Ectodermal cell (in vitro differentiated cells): ENCODE results near the gene WNT4.

Experiments
- H3K27ac ChIP-seq: 2 replicates; pipeline ENCODE4 v1.7.0; 2013; ENCODE audit warnings: mild to moderate bottlenecking, low read depth, low read length; ENCODE audit not compliant: insufficient read depth, poor library complexity, severe bottlenecking
- H3K27me3 ChIP-seq: 2 replicates; pipeline ENCODE4 v1.7.0; 2013; ENCODE audit warnings: mild to moderate bottlenecking, low read length; ENCODE audit not compliant: insufficient read depth, control insufficient read depth, poor library complexity, severe bottlenecking
- H3K36me3 ChIP-seq: one replicate; pipeline ENCODE4 v1.7.0; 2013; ENCODE audit warnings: low read length; ENCODE audit not compliant: control insufficient read depth, insufficient read depth
- H3K4me1 ChIP-seq: one replicate; pipeline ENCODE4 v1.7.0; 2013; ENCODE audit warnings: low read length; ENCODE audit not compliant: control insufficient read depth, insufficient read depth
- H3K4me3 ChIP-seq: 2 replicates; pipeline ENCODE4 v1.7.0; 2013; ENCODE audit warnings: low read depth, low read length, control low read depth; ENCODE audit not compliant: insufficient read depth
- H3K9me3 ChIP-seq: 2 replicates; pipeline ENCODE4 v1.7.0; 2013; ENCODE audit warnings: mild to moderate bottlenecking, low read length, moderate library complexity; ENCODE audit not compliant: control insufficient read depth
- WGBS, 2 experiments: methylation state at CpG; one replicate each; pipeline ENCODE4 v1.1.7; 2013; ENCODE audit warnings: missing lambda C conversion rate in 2 of 2; 5-methylcytosine and 5-hydroxymethylcytosine counted together

Gene WNT4

GRCh38 chr1:22121421-22121911 lies 21.4 kb downstream of the WNT4 start:
- no peak overlapping the region for H3K4me3 ChIP-seq
- H3K27ac ChIP-seq, result no peak overlapping the region
- H3K4me1 ChIP-seq, result peaks cover 21% of the 10 kb centered on the region
- H3K27me3 ChIP-seq, result no peaks in the 10 kb centered on the region
- 53 to 59% methylated on average over 15 of the region's 15 CpGs for WGBS, 2 experiments
- no peaks in the 10 kb centered on the region for H3K9me3 ChIP-seq
- no peaks in the 10 kb centered on the region for H3K36me3 ChIP-seq

- WGBS, 2 experiments, result 94% methylated on average over 11 of the region's 11 CpGs
- no peak overlapping the region for H3K4me3 ChIP-seq
- peaks cover 25% of the 10 kb centered on the region for H3K4me1 ChIP-seq
- no peak overlapping the region for H3K27ac ChIP-seq
- no peaks in the 10 kb centered on the region for H3K36me3 ChIP-seq
- H3K27me3 ChIP-seq, result no peaks in the 10 kb centered on the region
- H3K9me3 ChIP-seq, result no peaks in the 10 kb centered on the region
These were observed 22.5 kb downstream of the WNT4 start for GRCh38 chr1:22120469-22120790.

- no peaks in the 10 kb centered on the region for H3K36me3 ChIP-seq
- no peak overlapping the region for H3K27ac ChIP-seq
- H3K4me3 ChIP-seq, result no peak overlapping the region
These were observed 23.1 kb downstream of the WNT4 start for GRCh38 chr1:22119626-22120468.

GRCh38 chr1:22118291-22118992 lies 24.5 kb downstream of the WNT4 start:
- no peak overlapping the region for H3K4me3 ChIP-seq
- no peaks in the 10 kb centered on the region for H3K9me3 ChIP-seq
- H3K27me3 ChIP-seq, result no peaks in the 10 kb centered on the region
- no peak overlapping the region for H3K27ac ChIP-seq
- no peaks in the 10 kb centered on the region for H3K36me3 ChIP-seq
- WGBS, 2 experiments, result 83% methylated on average over 8 of the region's 8 CpGs
- peaks cover 32% of the 10 kb centered on the region for H3K4me1 ChIP-seq

More at GRCh38 chr1:22119626-22120468, 23.1 kb downstream of the WNT4 start:
- Histone ChIP-seq H3K9me3 (no peaks in the 10 kb centered on the region), H3K4me1 (peaks cover 29% of the 10 kb centered on the region), H3K27me3 (no peaks in the 10 kb centered on the region)
- WGBS, 2 experiments, result 96 to 97% methylated on average over 43 to 44 of the region's 44 CpGs

DNA sequence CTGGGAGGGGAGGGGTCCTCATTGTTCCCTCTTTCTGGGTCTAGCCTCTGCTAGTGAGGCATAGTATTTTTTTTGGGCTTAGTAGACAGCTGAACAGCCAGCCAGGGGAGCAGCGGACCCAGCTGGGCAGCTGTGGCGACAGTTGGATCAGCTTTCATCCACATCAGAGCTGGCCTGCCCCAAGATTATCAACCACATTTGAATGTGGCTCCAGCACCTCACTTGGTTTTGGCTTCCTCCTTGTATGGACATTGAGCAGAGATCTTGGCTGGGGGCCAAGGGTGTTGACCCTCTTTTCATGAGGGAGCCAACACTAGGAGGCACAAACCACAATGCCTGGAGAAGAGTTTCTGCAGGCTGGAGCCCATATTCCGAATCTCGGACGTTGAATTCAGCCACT lies 25.0 kb downstream of the WNT4 start:
- no peak overlapping the region for H3K4me3 ChIP-seq
- H3K9me3 ChIP-seq, result no peaks in the 10 kb centered on the region
- H3K27ac ChIP-seq, result no peak overlapping the region
- peaks cover 31% of the 10 kb centered on the region for H3K4me1 ChIP-seq
- H3K36me3 ChIP-seq, result no peaks in the 10 kb centered on the region
- no peaks in the 10 kb centered on the region for H3K27me3 ChIP-seq
- WGBS, 2 experiments, result 94% methylated on average over 5 of the region's 5 CpGs

DNA sequence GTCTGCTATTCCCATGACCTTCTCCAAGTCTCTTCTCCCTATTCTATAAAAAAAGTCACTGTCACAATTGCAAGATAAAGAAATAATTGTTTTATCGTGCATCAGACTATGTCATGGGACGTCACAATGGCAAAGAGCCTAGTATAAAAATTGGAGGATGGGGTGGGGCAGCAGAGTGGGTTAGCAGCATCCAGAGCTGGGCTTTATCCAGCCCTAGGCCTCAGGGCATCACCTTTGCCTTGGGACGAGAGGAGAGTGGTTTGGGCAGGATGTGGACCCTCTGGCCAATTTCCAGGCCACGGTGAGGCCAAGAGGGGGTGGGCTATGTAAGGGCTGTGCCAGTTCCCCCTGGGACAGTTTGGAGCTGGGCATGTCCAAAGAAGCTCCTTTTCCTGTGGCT lies 25.7 kb downstream of the WNT4 start:
- H3K27ac ChIP-seq, result no peak overlapping the region
- H3K4me1 ChIP-seq, result peaks cover 29% of the 10 kb centered on the region
- no peaks in the 10 kb centered on the region for H3K9me3 ChIP-seq
- no peaks in the 10 kb centered on the region for H3K27me3 ChIP-seq
- H3K4me3 ChIP-seq, result no peak overlapping the region
- WGBS, 2 experiments, result 95 to 96% methylated on average over 4 of the region's 4 CpGs
- no peaks in the 10 kb centered on the region for H3K36me3 ChIP-seq

GRCh38 chr1:22115286-22115685 lies 27.6 kb downstream of the WNT4 start:
- Histone ChIP-seq H3K9me3 (no peaks in the 10 kb centered on the region), H3K4me1 (peaks cover 17% of the 10 kb centered on the region), H3K27ac (no peak overlapping the region), H3K27me3 (no peaks in the 10 kb centered on the region), H3K4me3 (no peak overlapping the region), H3K36me3 (no peaks in the 10 kb centered on the region)
- WGBS, 2 experiments, result 91 to 95% methylated on average over 6 of the region's 6 CpGs

DNA sequence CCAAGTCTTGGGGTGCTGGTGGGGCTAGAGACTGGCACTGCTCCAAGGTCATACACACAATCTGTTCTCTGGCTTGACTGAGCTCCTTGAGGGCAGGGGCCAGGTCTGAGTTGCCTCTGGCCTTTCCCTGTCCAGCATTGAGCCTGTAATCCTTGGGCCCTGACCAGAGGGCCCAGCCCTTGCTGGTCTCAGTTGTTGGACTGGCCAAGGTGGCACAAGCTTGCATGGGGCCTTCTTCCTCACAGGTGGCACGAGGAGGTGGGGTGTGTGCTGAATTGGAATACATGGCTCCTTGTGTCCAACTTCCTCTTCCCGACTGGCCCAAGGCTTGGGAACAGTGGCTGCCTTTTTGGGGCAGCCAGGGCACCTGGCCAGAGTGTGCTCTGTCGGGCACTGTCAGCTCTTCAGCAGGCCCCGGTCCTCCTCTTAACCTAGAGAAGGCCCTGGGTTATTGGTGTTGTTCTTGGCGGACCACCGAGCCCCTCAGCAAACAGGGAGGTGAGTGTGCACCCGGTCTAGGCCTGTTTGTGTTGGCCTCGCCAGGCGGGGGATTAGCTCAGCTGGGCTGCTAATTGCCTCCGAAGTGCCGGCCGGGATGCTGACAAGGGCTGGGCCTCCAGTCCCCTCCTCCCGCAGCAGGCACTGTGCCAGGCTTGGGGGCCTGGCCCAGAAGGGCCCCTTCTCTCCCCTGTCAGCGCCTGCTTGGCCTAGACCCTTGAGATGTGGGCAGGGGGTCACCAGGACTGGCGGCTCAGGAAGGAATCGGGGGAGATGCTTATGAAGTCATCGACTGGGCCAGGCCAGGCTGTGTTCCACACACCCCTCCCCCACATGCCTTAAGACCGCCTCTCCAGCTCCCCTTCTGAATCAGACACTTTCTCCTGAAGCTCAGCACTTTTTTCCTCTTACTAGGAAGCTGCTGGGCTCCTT lies 28.5 kb downstream of the WNT4 start:
- Histone ChIP-seq H3K4me1 (peaks cover 17% of the 10 kb centered on the region), H3K27me3 (no peaks in the 10 kb centered on the region), H3K36me3 (no peaks in the 10 kb centered on the region), H3K27ac (no peak overlapping the region), H3K4me3 (no peak overlapping the region), H3K9me3 (no peaks in the 10 kb centered on the region)
- WGBS, 2 experiments, result 65% methylated on average over 18 of the region's 18 CpGs

DNA sequence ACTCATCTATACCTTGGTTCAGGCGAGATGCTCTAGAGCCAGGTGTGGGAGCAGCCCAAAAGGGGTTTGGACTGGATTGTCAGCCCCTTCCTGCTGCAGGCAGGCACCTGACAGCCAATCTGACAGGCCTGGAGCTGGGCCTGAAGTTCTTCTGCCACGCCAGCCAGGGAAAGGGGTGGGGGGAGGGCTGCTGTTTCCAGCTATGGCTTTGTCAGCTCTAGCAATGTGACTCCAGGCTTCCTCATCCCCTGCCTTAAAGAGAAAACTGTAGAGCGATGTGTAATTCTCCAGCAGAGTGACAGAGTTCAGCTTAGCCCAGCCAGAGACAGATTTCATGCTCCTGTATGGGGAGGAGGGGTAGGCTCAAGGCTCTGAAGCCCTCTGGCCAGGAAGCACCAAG lies 30.3 kb downstream of the WNT4 start:
- no peaks in the 10 kb centered on the region for H3K9me3 ChIP-seq
- WGBS, 2 experiments, result 81 to 86% methylated on average over 3 of the region's 3 CpGs
- H3K27me3 ChIP-seq, result no peaks in the 10 kb centered on the region
- H3K4me3 ChIP-seq, result no peak overlapping the region
- H3K27ac ChIP-seq, result no peak overlapping the region
- H3K4me1 ChIP-seq, result peaks cover 17% of the 10 kb centered on the region
- H3K36me3 ChIP-seq, result no peaks in the 10 kb centered on the region

DNA sequence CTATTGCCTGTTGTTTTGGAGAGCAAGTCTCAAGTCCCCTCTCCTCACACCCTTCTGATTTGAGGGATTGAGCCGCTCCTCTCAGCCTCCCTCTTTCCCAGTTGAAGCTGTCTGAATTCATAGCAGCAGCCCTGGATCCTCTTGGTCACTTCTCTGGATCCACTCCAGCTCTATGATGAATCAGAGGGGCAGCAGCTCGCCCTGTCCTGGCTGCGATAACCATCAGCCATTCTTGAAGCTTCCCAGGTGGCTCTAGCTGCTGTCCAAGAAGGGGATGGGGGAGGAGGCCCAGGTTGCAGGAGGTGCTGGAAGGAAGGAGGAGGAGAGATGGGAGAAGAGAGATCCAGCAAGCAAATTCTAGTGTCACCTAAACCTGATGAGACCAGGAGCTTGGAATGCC lies 31.3 kb downstream of the WNT4 start:
- no peaks in the 10 kb centered on the region for H3K36me3 ChIP-seq
- H3K4me3 ChIP-seq, result no peak overlapping the region
- peaks cover 17% of the 10 kb centered on the region for H3K4me1 ChIP-seq
- 97 to 98% methylated on average over 3 of the region's 3 CpGs for WGBS, 2 experiments
- H3K9me3 ChIP-seq, result no peaks in the 10 kb centered on the region
- no peaks in the 10 kb centered on the region for H3K27me3 ChIP-seq
- no peak overlapping the region for H3K27ac ChIP-seq
